ENCODE results near the gene DPP6.
A peak's percentile ranks its signal among the peaks of the same experiment; 100 is the strongest.
"Not testable (repeated sequence)": the region's sequence is repeated elsewhere in the genome, so short reads cannot be mapped to it uniquely, and the experiment has no call there.

DPP6 gene

DNA sequence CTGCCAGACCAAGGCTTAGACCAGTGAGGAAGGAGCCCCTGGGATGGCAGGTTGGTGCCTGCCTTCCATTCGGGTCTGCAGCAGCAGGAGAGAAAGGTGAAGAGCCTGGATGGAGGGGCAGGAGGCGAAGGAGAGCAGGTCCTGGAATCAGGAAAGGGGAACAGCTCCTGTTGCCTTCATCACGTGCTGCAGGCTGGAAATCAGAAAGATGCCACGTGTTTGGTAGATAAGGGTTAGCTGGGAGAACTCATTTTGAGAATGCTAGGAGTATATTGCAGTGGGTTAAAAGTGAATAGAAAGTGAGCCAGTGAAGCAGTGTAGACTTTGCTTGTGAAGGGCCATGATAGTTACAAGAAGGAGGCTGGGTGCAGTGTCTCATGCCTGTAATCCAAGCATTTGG is 579.0 kb downstream of the DPP6 start:
- DNase-seq, result no peak

- no peak for DNase-seq
Observed at GRCh38 chr7:154633641-154634040, 581.4 kb downstream of the DPP6 start.

- no peak for DNase-seq
Observed at GRCh38 chr7:154638286-154638685, 586.1 kb downstream of the DPP6 start.

- DNase-seq, result peak; percentile 7
Observed at GRCh38 chr7:154640266-154640865, 588.2 kb downstream of the DPP6 start.

DNA sequence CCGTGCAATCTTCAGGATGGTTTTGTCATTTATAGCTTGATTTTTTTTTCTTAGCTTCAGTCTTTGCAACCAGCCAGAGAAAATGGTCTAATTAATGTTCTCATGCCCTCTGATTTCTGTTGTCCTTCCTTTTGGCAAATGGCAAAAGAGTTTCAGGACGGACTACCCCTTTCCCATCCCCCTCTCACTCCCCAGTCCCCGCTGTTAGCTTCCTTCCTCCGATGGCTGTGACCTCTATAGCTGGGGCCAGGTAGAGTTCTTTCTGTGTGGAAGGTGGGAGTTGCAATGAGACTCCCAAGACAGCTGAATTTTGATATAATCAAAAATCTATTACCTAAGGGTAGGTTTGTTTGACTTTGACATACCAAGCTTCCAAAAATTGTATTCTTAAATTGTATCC is 588.7 kb downstream of the DPP6 start:
- no peak for DNase-seq

GRCh38 chr7:154644366-154644765 is 592.2 kb downstream of the DPP6 start:
- no peak for DNase-seq

DNA sequence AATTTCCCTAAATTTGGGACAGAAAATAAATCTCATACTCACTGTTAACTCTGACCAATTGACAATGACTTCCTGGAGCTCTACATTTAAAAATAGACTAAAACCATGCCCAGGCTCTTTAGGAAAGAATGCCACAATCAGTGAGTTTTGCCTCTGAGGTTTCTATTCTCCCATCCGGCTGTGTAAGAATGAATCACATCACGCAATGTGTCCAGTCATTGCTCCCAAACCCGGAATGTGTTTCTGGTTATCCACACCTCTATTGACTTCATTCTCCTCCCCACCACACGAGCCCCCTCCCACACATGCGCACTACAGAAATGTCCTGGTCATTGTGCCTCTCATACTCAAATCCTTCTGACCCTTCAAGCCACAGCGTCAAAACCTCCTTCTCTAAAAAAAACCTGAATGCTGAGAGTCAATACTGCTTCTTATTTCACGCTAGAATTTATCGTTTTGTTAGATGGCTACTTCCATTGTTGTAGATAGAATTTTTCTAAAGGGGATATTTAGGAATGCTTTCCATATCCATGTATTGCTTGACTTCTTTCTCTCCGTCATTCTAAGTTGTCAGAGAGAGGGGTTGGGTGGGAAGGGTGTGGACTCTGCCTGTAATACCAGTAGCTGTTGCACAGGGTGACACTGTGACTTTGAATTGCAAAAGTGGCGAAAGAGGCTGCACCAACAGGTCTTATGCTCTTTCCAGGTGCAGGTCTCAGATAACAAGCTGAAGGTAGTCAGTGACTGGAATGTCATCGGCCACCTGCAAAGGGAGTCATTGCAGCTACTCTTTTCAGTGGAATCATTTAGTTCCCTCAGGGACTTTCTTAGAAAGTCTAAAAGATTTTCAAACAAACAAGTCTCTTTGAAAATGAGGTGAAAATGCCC is 594.2 kb downstream of the DPP6 start:
- no peak for DNase-seq

- DNase-seq, result peak; percentile 44
Observed at GRCh38 chr7:154647625-154648024, 595.4 kb downstream of the DPP6 start.

DNA sequence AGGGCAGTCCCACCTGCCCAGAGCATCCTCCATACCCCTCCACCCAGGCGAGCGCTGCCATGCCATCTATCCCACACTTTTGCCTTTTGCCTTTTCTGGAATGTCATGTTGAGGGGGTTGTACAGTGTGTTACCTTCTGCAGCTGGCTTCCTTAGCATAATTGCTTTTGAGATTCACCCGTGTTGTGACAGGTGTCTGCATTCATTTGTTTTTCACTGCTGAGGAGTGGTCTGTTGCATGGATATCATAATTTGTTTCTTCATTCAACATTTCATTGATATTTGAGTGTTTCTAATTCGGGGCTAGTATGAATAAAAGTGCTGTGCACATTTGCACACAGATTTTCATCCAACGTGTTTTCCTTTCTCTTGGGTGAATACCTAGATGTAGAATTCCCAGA is 596.8 kb downstream of the DPP6 start:
- DNase-seq, result no peak

GRCh38 chr7:154649434-154649833 is 597.2 kb downstream of the DPP6 start:
- DNase-seq, result no peak

- DNase-seq, result no peak
Observed at GRCh38 chr7:154650275-154650674, 598.1 kb downstream of the DPP6 start.

DNA sequence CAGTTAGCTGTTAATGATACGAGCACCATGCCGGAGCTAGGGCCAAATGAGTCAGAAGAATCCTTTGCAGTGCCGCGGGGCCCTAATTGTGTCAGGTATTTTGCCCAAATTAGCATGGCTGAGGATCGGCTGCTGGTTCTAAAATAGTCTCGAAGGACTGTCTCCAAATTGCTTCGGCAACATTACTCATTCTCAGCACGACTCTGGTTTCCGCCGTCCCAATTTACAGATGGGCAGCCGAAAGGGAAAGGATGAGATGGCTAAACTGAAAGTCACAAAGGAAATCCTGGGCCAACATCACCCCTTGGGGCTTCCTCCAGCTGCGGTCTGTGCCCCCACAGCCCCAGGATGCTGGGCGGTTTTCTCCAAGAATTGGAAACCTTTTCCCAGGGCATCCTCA is 599.3 kb downstream of the DPP6 start:
- no peak for DNase-seq

DNA sequence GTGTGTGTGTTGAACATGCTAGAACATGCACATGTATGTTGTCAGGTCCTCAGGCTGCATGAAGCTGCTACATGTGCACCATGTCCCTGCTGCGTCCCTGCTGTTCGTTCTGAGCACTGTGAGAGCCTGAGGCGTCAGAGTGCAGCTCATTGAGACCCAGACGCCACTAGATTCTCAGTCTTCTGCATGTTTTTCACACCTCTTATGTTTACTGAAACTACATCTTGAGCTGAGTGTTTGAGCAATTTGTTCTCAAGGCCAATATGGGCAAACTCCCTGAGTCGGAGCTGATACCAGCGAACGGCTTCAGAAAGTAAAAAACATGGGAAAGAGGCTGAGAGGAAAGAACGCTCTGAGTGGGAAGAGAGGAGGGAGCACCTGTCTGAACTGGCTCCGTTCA is 600.4 kb downstream of the DPP6 start:
- no peak for DNase-seq

GRCh38 chr7:154653281-154653680 is 601.1 kb downstream of the DPP6 start:
- DNase-seq, result no peak

DNA sequence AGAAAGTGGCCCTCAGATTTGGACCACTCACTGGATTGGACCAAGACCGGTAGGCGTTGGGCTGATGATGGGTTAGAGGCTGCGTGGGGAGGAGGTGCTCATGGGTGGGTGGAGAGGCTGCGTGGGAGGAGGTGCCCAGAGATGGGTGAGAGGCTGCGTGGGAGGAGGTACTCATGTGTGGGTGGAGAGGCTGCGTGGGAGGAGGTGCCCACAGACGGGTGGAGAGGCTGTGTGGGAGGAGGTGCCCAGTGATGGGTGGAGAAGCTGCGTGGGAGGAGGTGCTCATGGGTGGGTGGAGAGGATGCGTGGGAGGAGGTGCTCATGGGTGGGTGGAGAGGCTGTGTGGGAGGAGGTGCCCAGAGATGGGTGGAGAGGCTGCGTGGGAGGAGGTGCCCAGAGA is 604.4 kb downstream of the DPP6 start:
- DNase-seq, result no peak

- no peak for DNase-seq
Observed at GRCh38 chr7:154666768-154667167, 614.6 kb downstream of the DPP6 start.

DNA sequence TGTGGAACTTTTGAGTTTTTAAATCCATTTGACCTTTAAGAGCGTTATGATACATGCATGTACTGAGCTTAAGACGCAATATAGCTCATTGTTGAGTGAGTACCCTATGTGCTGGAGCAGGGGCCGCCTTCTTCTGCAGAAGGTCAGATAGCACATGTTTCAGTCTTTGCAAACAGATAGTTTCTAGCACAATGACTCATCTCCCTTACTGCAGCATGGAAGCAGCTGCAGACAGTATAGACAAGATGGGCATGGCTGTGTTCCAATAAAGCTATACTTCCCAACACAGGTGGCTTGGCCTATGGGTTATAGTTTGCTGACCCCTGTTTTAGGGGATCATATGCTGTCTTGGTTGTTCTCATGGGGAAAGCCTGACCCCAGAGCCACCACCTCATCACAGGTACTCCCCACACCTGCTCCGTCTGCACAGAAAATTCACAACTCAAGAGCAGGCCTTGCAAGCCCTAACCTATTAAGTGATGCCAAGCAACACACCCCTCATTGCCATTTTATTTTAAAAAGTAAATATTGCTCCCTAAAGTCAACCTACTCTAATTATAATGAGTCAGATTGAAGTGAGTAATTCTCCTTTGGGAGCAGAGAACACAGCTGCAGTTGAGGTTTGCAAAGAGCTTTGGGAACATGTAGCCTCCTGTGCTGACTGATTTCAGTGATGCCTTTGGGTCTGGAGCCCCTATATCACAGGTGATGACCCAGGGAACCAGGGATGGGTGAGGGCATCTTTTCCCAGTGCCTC is 620.6 kb downstream of the DPP6 start:
- DNase-seq, result peak; percentile 26

- no peak for DNase-seq
Observed at GRCh38 chr7:154674191-154674590, 622.0 kb downstream of the DPP6 start.

DNA sequence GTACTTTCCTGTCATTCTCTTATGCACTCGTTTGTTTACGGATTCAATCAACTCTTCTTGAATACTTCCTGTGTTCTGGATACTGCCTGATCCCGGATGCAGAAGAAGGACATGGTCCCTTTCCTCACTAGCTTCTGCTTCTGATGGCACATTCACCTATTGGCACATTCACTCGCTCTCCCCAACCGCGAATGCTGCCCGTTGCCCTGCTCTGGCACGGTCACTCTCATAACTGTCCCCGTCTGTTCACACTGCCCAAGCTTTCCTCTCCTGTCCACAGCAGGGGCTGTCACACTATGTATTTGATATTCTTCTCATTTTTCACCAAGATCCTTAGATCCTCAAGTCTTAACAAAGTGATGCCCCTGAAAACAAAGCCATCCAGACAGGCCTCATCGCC is 623.4 kb downstream of the DPP6 start:
- no peak for DNase-seq

- DNase-seq, result not testable (repeated sequence)
Observed at GRCh38 chr7:154676033-154676421, 623.8 kb downstream of the DPP6 start.

- no peak for DNase-seq
Observed at GRCh38 chr7:154676422-154677073, 624.4 kb downstream of the DPP6 start.

- DNase-seq, result no peak
Observed at GRCh38 chr7:154677454-154677853, 625.3 kb downstream of the DPP6 start.

GRCh38 chr7:154678001-154678550 is 625.9 kb downstream of the DPP6 start:
- DNase-seq, result not testable (repeated sequence)
